ENCODE data around the gene GLTPD2. TPM values are rescaled to one million over a fixed set of nuclear protein-coding genes. Genes with fewer than 3 reads are reported as not detected.
A peak's percentile ranks its signal among the peaks of the same experiment; 100 is the strongest.

Gene GLTPD2
- total RNA-seq, 2 experiments from 2014 or later: not detected

GRCh38 chr17:4834681-4835020, 45.9 kb downstream of the GLTPD2 start:
- Histone ChIP-seq H3K9me3 (ENCODE audit: low read length) (no peaks in the 10 kb centered on the region), H2AFZ (ENCODE audit: low read length) (no peak overlapping the region), H3K4me2 (ENCODE audit: low read length) (peak overlapping the region; percentile 80), H4K20me1 (ENCODE audit: insufficient read depth, low read length) (no peaks in the 10 kb centered on the region), H3K9me2 (ENCODE audit: insufficient read depth, low read length) (no peaks in the 10 kb centered on the region), H3K27ac (ENCODE audit: low read depth, low read length, poor library complexity, severe bottlenecking) (peak overlapping the region; percentile 49), H3K4me3 (ENCODE audit: low read depth, low read length, poor library complexity, severe bottlenecking) (peak overlapping the region; percentile 87), H3K36me3 (ENCODE audit: insufficient read depth, low read length) (peaks cover 28% of the 10 kb centered on the region; the same call in 1 of the 2 replicates), H3K4me1 (ENCODE audit: insufficient read depth, low read length, poor library complexity, severe bottlenecking) (peaks cover 23% of the 10 kb centered on the region), H3K79me2 (ENCODE audit: insufficient read depth, low read depth, low read length) (peaks cover 37% of the 10 kb centered on the region)
- no TSS peak for BruUV-seq (replicated peaks)
- ChIA-PET CTCF (ENCODE audit: unreplicated experiment) (no interaction called here), POLR2A (no interaction called here)
- DNase-seq (ENCODE audit: low spot score): peak; percentile 11
- intact Hi-C loops (cut with micrococcal nuclease; ENCODE audit: unreplicated experiment): loop anchor here (5.0 kb wide), 1 partner anchor 197 kb away; no protein-coding TSS in a partner anchor
- TF ChIP-seq, protein P1, sequence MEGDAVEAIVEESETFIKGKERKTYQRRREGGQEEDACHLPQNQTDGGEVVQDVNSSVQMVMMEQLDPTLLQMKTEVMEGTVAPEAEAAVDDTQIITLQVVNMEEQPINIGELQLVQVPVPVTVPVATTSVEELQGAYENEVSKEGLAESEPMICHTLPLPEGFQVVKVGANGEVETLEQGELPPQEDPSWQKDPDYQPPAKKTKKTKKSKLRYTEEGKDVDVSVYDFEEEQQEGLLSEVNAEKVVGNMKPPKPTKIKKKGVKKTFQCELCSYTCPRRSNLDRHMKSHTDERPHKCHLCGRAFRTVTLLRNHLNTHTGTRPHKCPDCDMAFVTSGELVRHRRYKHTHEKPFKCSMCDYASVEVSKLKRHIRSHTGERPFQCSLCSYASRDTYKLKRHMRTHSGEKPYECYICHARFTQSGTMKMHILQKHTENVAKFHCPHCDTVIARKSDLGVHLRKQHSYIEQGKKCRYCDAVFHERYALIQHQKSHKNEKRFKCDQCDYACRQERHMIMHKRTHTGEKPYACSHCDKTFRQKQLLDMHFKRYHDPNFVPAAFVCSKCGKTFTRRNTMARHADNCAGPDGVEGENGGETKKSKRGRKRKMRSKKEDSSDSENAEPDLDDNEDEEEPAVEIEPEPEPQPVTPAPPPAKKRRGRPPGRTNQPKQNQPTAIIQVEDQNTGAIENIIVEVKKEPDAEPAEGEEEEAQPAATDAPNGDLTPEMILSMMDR (conservative IDR thresholded peaks at IDR 0.05; ENCODE audit: low read length): no peak
- TF ChIP-seq EZH2phosphoT487 (IDR thresholded peaks at IDR 0.05; ENCODE audit: borderline replicate concordance, low read depth, low read length): no peak

GRCh38 chr17:4836221-4836620, 47.5 kb downstream of the GLTPD2 start:
- Histone ChIP-seq H2AFZ (ENCODE audit: low read length) (no peak overlapping the region), H3K79me2 (ENCODE audit: insufficient read depth, low read depth, low read length) (peaks cover 37% of the 10 kb centered on the region), H3K9me3 (ENCODE audit: low read length) (no peaks in the 10 kb centered on the region), H3K4me2 (ENCODE audit: low read length) (peak overlapping the region; percentile 80), H3K9me2 (ENCODE audit: insufficient read depth, low read length) (no peaks in the 10 kb centered on the region), H3K27ac (ENCODE audit: low read depth, low read length, poor library complexity, severe bottlenecking) (no peak overlapping the region), H3K4me3 (ENCODE audit: low read depth, low read length, poor library complexity, severe bottlenecking) (peak overlapping the region; percentile 87), H3K36me3 (ENCODE audit: insufficient read depth, low read length) (peaks cover 28% of the 10 kb centered on the region; the same call in 1 of the 2 replicates), H3K4me1 (ENCODE audit: insufficient read depth, low read length, poor library complexity, severe bottlenecking) (peaks cover 23% of the 10 kb centered on the region), H4K20me1 (ENCODE audit: insufficient read depth, low read length) (no peaks in the 10 kb centered on the region)
- DNase-seq (ENCODE audit: low spot score): no peak
- ChIA-PET POLR2A (interaction anchor here (0.5 kb wide), 1 partner anchor 263 kb away, joined by 4 read pairs; no protein-coding TSS in a partner anchor), CTCF (ENCODE audit: unreplicated experiment) (no interaction called here)
- no TSS peak for BruUV-seq (replicated peaks)
- intact Hi-C loops (cut with micrococcal nuclease; ENCODE audit: unreplicated experiment): no loop called here
- no peak for TF ChIP-seq EZH2phosphoT487 (IDR thresholded peaks at IDR 0.05; ENCODE audit: borderline replicate concordance, low read depth, low read length)
- TF ChIP-seq, protein P1 (conservative IDR thresholded peaks at IDR 0.05; ENCODE audit: low read length): no peak

- H4K20me1 ChIP-seq (ENCODE audit: insufficient read depth, low read length): no peaks in the 10 kb centered on the region
- peaks cover 23% of the 10 kb centered on the region for H3K4me1 ChIP-seq (ENCODE audit: insufficient read depth, low read length, poor library complexity, severe bottlenecking)
- ChIA-PET POLR2A (interaction anchor here (0.5 kb wide), 1 partner anchor 33 kb away, joined by 3 read pairs; no protein-coding TSS in a partner anchor), CTCF (ENCODE audit: unreplicated experiment) (interaction anchor here (0.5 kb wide), 2 partner anchors 43 to 733 kb away, joined by 3 read pairs; no protein-coding TSS in a partner anchor)
- no peaks in the 10 kb centered on the region for H3K9me3 ChIP-seq (ENCODE audit: low read length)
- no peak for TF ChIP-seq EZH2phosphoT487 (IDR thresholded peaks at IDR 0.05; ENCODE audit: borderline replicate concordance, low read depth, low read length)
- TF ChIP-seq, protein P1 (conservative IDR thresholded peaks at IDR 0.05; ENCODE audit: low read length): no peak
- DNase-seq (ENCODE audit: low spot score): no peak
- peaks cover 37% of the 10 kb centered on the region for H3K79me2 ChIP-seq (ENCODE audit: insufficient read depth, low read depth, low read length)
- no peak overlapping the region for H3K4me3 ChIP-seq (ENCODE audit: low read depth, low read length, poor library complexity, severe bottlenecking)
- no peak overlapping the region for H3K27ac ChIP-seq (ENCODE audit: low read depth, low read length, poor library complexity, severe bottlenecking)
- H3K9me2 ChIP-seq (ENCODE audit: insufficient read depth, low read length): no peaks in the 10 kb centered on the region
- H2AFZ ChIP-seq (ENCODE audit: low read length): no peak overlapping the region
- peaks cover 31% of the 10 kb centered on the region; the same call in 1 of the 2 replicates for H3K36me3 ChIP-seq (ENCODE audit: insufficient read depth, low read length)
- no peak overlapping the region for H3K4me2 ChIP-seq (ENCODE audit: low read length)
- intact Hi-C loops (cut with micrococcal nuclease; ENCODE audit: unreplicated experiment): no loop called here
- no TSS peak for BruUV-seq (replicated peaks)
Observed at GRCh38 chr17:4837471-4838308, 48.9 kb downstream of the GLTPD2 start.

Measured in OCI-LY7 (cell line).